HG03354 (cell line): Measurements from ENCODE around the gene CD55.

Experiments used
- ATAC-seq: cut with Tn5 transposase; IDR thresholded peaks from one replicate; pipeline ENCODE4 v1.9.1; 2021; ENCODE audit warnings: mild to moderate bottlenecking; ENCODE audit not compliant: unreplicated experiment, poor library complexity, severe bottlenecking

The CD55 gene

DNA sequence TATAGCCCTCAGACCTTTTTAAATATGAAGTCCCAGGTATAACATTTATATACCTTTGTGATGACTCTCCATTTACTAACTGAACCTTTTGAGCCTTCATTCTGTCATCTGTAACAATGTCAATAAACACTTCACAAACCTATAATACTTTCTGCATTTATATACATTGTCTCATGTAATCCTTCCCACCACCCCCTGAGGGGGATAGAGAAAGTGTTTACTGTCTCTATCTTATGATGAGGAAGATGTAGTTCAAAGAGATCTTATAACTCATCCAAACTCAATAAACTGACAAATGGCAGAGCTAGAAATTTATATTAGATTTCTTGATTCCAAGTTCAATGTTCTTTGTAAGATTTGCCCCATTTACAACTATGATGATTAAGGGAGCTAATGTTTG, 84.3 kb downstream of the CD55 start:
- no peak for ATAC-seq

DNA sequence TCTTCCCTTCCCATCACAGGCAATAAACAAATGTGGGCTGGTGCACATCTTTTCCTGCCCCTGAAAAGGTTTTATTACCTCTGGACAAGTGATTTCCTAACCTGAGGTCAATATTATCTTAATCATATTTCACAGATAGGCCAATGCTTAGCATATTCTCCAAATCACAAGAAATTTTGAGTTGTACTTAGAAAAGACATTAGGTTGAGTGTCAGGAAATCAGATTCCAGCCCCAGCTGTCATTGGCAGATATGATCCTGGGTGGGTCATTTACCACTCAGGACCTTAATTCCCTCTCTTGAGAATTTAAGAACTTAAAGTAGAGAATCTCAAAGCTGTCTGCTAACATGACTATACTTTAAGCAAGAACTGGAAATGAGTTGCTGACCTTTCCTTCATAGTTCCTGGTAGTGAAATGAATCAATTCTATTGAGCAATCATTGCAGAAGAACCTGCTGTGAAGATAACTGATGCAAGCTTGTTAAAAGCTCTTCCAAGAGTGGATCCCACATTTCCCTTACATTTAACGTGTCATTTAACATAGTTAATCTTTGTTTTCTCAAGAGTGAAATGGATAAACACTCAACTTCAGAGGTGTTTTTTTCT, 86.3 kb downstream of the CD55 start:
- ATAC-seq = no peak
